IMR-90 (cell line): ENCODE measurements around the gene PSMC6. TPM values are rescaled to one million over a fixed set of nuclear protein-coding genes. Genes with fewer than 3 reads are reported as not detected.

ENCODE experiments used
- ATAC-seq: fragments of 200-7000 bp; cut with Tn5 transposase; 2 replicates; pipeline ENCODE4 v1.9.1; 2020; ENCODE audit warnings: low read depth, mild to moderate bottlenecking, moderate library complexity
- BruUV-seq: library from RNA; stranded (reverse); fragments of 400-500 nt; replicated peaks from 2 replicates; lab custom pipeline; 2021; lab: Mats Ljungman, UMichigan
- CTCF ChIA-PET: fragments of 300-600 bp; formaldehyde crosslinking; extraction: SDS; loops from one replicate; lab custom pipeline; 2021; ENCODE audit warnings: antibody characterized with exemption; lab: Yijun Ruan, JAX
- POLR2A ChIA-PET: fragments of 300-600 bp; sonication (Branson Sonifier 250); formaldehyde crosslinking; loops from one replicate; lab custom pipeline; 2022; ENCODE audit warnings: antibody characterized with exemption; ENCODE audit not compliant: unreplicated experiment; lab: Charles Lee
- DNase-seq: peaks from one replicate; pipeline ENCODE4 v3.0.0; 2013
- H2AFZ ChIP-seq: replicated peaks from 2 replicates; pipeline ENCODE3; 2013; ENCODE audit warnings: low read length, mild to moderate bottlenecking; ENCODE audit not compliant: poor library complexity
- H2AK5ac ChIP-seq: 2 replicates; pipeline ENCODE4 v1.6.1; 2013; ENCODE audit warnings: low read depth, low read length, inconsistent platforms
- H2AK9ac ChIP-seq: replicated peaks from 2 replicates; pipeline ENCODE3; 2013; ENCODE audit warnings: mild to moderate bottlenecking, low read depth, low read length, moderate library complexity; ENCODE audit not compliant: poor library complexity
- H2BK120ac ChIP-seq: 2 replicates; pipeline ENCODE4 v1.6.1; 2013; ENCODE audit warnings: low read depth, low read length, inconsistent platforms
- H2BK15ac ChIP-seq: 3 replicates; pipeline ENCODE4 v1.6.1; 2013; ENCODE audit warnings: low read depth, low read length, inconsistent platforms
- H2BK20ac ChIP-seq: 2 replicates; pipeline ENCODE4 v1.6.1; 2013; ENCODE audit warnings: low read depth, mild to moderate bottlenecking, inconsistent platforms, low read length, moderate library complexity
- H2BK5ac ChIP-seq: 2 replicates; pipeline ENCODE4 v1.6.1; 2013; ENCODE audit warnings: mild to moderate bottlenecking, low read depth, low read length, inconsistent platforms; ENCODE audit not compliant: poor library complexity, severe bottlenecking
- H3K14ac ChIP-seq: replicated peaks from 2 replicates; pipeline ENCODE4 v1.6.1; 2013; ENCODE audit warnings: low read depth, low read length, inconsistent platforms
- H3K18ac ChIP-seq: 2 replicates; pipeline ENCODE4 v1.6.1; 2013; ENCODE audit warnings: low read depth, low read length, control low read depth
- H3K23ac ChIP-seq: 2 replicates; pipeline ENCODE4 v1.6.1; 2013; ENCODE audit warnings: low read depth, low read length, inconsistent platforms
- H3K27ac ChIP-seq: 2 replicates; pipeline ENCODE4 v1.5.1; 2013; ENCODE audit warnings: mild to moderate bottlenecking, control low read depth, low read length; ENCODE audit not compliant: insufficient read depth
- H3K27me3 ChIP-seq: 2 replicates; pipeline ENCODE4 v1.6.1; 2013; ENCODE audit warnings: low read length; ENCODE audit not compliant: control insufficient read depth, insufficient read depth
- H3K36me3 ChIP-seq: 2 replicates; pipeline ENCODE4 v1.6.1; 2013; ENCODE audit warnings: low read length, mixed read lengths; ENCODE audit not compliant: control insufficient read depth, insufficient read depth
- H3K4ac ChIP-seq: 2 replicates; pipeline ENCODE4 v1.6.1; 2013; ENCODE audit warnings: low read depth, low read length, inconsistent platforms
- H3K4me1 ChIP-seq: 2 replicates; pipeline ENCODE4 v1.6.1; 2013; ENCODE audit warnings: low read length, mixed read lengths; ENCODE audit not compliant: control insufficient read depth, insufficient read depth
- H3K4me2 ChIP-seq: 2 replicates; pipeline ENCODE4 v1.6.1; 2013; ENCODE audit warnings: low read depth, mild to moderate bottlenecking, control low read depth, low read length, moderate library complexity
- H3K4me3 ChIP-seq: 2 replicates; pipeline ENCODE4 v1.5.1; 2013; ENCODE audit warnings: low read depth, mild to moderate bottlenecking, control low read depth, low read length, moderate library complexity; ENCODE audit not compliant: insufficient read depth
- H3K56ac ChIP-seq: 2 replicates; pipeline ENCODE4 v1.6.1; 2013; ENCODE audit warnings: low read length, inconsistent platforms; ENCODE audit not compliant: insufficient read depth; ENCODE audit errors: extremely low read depth
- H3K79me1 ChIP-seq, 2 experiments: 2 replicates each; pipeline ENCODE4 v1.6.1; 2013; ENCODE audit warnings: low read length in 2 of 2, inconsistent platforms in 1 of 2, low read depth in 1 of 2
- H3K9ac ChIP-seq: 2 replicates; pipeline ENCODE4 v1.6.1; 2013; ENCODE audit warnings: low read depth, low read length, control low read depth
- H3K9me1 ChIP-seq: 2 replicates; pipeline ENCODE4 v1.6.1; 2013; ENCODE audit warnings: low read length, inconsistent platforms; ENCODE audit not compliant: insufficient read depth
- H3K9me3 ChIP-seq: 2 replicates; pipeline ENCODE4 v1.6.1; 2013; ENCODE audit warnings: low read length; ENCODE audit not compliant: control insufficient read depth, insufficient read depth
- H4K20me1 ChIP-seq: 2 replicates; pipeline ENCODE4 v1.6.1; 2013; ENCODE audit warnings: low read length, inconsistent platforms; ENCODE audit not compliant: insufficient read depth
- H4K5ac ChIP-seq: 2 replicates; pipeline ENCODE4 v1.6.1; 2013; ENCODE audit warnings: mild to moderate bottlenecking, low read depth, low read length, control low read depth
- H4K8ac ChIP-seq, 2 experiments: 2 replicates each; pipeline ENCODE4 v1.6.1; 2013; ENCODE audit warnings: low read depth in 2 of 2, low read length in 2 of 2, control low read depth in 1 of 2, inconsistent platforms in 1 of 2
- H4K91ac ChIP-seq: 2 replicates; pipeline ENCODE4 v1.6.1; 2013; ENCODE audit warnings: low read depth, low read length, inconsistent platforms; ENCODE audit not compliant: insufficient read depth
- CEBPB ChIP-seq: IDR thresholded peaks from 2 replicates; pipeline ENCODE4 v1.6.1; 2012; ENCODE audit warnings: low read depth, low read length, improper control_type of control experiment
- RCOR1 ChIP-seq: IDR thresholded peaks from 2 replicates; pipeline ENCODE4 v1.6.1; 2012; ENCODE audit warnings: mild to moderate bottlenecking, low read length, improper control_type of control experiment; ENCODE audit not compliant: insufficient replicate concordance
- WGBS, 2 experiments: methylation state at CpG; one replicate each; pipeline versions ENCODE4 v1.1.5 to v1.1.7; 2013; ENCODE audit warnings: missing lambda C conversion rate in 2 of 2; ENCODE audit not compliant: insufficient read length in 1 of 2; ENCODE audit errors: extremely low coverage in 2 of 2; 5-methylcytosine and 5-hydroxymethylcytosine counted together
- dilution Hi-C: fragments of 300-500 bp; cut with HindIII; formaldehyde crosslinking; loops from one replicate; pipeline ENCODE4 v1.14.3; 2018; ENCODE audit warnings: low sequenced_read_pairs; ENCODE audit not compliant: unreplicated experiment
- in situ Hi-C: fragments of 300-500 bp; cut with MboI; formaldehyde crosslinking; loops from 3 replicates; pipeline ENCODE4 v1.14.3; 2019; ENCODE audit warnings: low sequenced_read_pairs, inconsistent platforms, mixed read lengths
- intact Hi-C: fragments of 100-400 bp; cut with micrococcal nuclease; formaldehyde crosslinking; loops from 2 replicates; pipeline ENCODE4 v1.10.0; 2022
- polyA plus RNA-seq, 3 experiments: library from polyadenylated mRNA; depleted of rRNA; stranded (reverse); fragments of >200 nt; gene quantifications; 2 replicates each; pipeline ENCODE4 v1.2.3, GENCODE V29; 2012; ENCODE audit warnings: low replicate concordance in 1 of 3
- total RNA-seq: library from RNA; depleted of rRNA; stranded (reverse); fragments of >200 nt; gene quantifications from 2 replicates; pipeline ENCODE4 v1.2.3, GENCODE V29; 2012

The PSMC6 gene
- total and polyA plus RNA-seq, 2 of the 4 experiments (the other 2 are of a cell fraction) = 62.9 to 85.4 TPM

DNA sequence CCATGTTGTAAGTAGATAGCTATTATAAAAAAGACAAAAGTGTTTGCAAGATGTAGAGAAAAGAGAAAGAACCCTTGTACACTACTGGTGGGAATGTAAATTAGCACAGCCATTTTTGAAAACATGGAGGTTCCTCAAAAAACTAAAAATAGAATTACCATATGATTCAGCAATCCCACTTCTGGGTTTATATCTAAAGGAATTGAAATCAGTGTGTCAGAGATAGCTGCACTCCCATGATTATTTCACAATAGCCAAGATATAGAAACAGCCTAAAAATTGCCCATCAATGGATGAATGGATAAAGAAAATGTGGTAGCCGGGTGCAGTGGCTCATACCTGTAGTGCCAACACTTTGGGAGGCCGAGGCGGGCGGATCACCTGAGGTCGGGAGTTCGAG lies 9.2 kb downstream of the PSMC6 start:
- Histone ChIP-seq H4K20me1 (peaks cover 3% of the 10 kb centered on the region; the same call in 1 of the 2 replicates), H3K79me1 (peaks cover 23 to 41% of the 10 kb centered on the region in 2 experiments), H2BK5ac (no peak overlapping the region), H3K14ac (no peak overlapping the region), H4K5ac (no peak overlapping the region), H2AK9ac (no peak overlapping the region), H3K18ac (no peak overlapping the region), H3K4ac (no peak overlapping the region), H2AFZ (no peak overlapping the region), H3K27ac (no peak overlapping the region), H4K91ac (no peak overlapping the region), H3K9me3 (no peaks in the 10 kb centered on the region), H2BK120ac (no peak overlapping the region), H3K9me1 (peaks cover 8% of the 10 kb centered on the region; the same call in 1 of the 2 replicates), H3K9ac (no peak overlapping the region), H3K56ac (no peak overlapping the region), H3K27me3 (no peaks in the 10 kb centered on the region), H2BK20ac (no peak overlapping the region), H4K8ac (no peak overlapping the region), H3K4me2 (no peak overlapping the region), H2AK5ac (no peak overlapping the region), H2BK15ac (no peak overlapping the region), H3K23ac (no peak overlapping the region), H3K4me3 (no peak overlapping the region), H3K4me1 (0 out of 2 replicates have a peak, but pooled peaks cover 2% of the 10 kb centered on the region), H3K36me3 (peaks cover 51% of the 10 kb centered on the region)
- WGBS, 2 experiments = 100% methylated on average over 1 of the region's 6 CpGs; no CpG with 5 or more reads in 1 of the 2 experiments
- BruUV-seq = no TSS peak
- intact Hi-C loops = no loop called here
- TF ChIP-seq CEBPB (peak; percentile 79), RCOR1 (no peak)
- ChIA-PET POLR2A (no interaction called here), CTCF (interaction anchor here (0.6 to 1.0 kb wide), 3 partner anchors 12 to 369 kb away, joined by 3 to 4 read pairs (median 3); partner anchors contain the start of gene STYX)
- dilution Hi-C loops = no loop called here
- in situ Hi-C loops = loop anchor here (25.0 kb wide), 1 partner anchor 704 kb away; no protein-coding TSS in a partner anchor
- no peak for ATAC-seq
- DNase-seq = peak; percentile 5
